K562 (cell line): Measurements from ENCODE around the gene SEC11A. TPM values are rescaled to one million over a fixed set of nuclear protein-coding genes. Genes with fewer than 3 reads are reported as not detected.

Experiments
- ATAC-seq: fragments of 200-7000 bp; cut with Tn5 transposase; 3 replicates; pipeline ENCODE4 v1.9.1; 2020; ENCODE audit warnings: moderate library complexity
- BruUV-seq: library from RNA; stranded (reverse); fragments of 400-500 nt; replicated peaks from 2 replicates; lab custom pipeline; 2021; lab: Mats Ljungman, UMichigan
- CTCF ChIA-PET: fragments of 300-600 bp; formaldehyde crosslinking; extraction: SDS; loops from one replicate; lab custom pipeline; 2021; ENCODE audit warnings: low intra/inter-chr PET ratio; lab: Yijun Ruan, JAX
- POLR2A ChIA-PET: fragments of 300-600, 350-650 bp; sonication (Branson Sonifier 250); formaldehyde crosslinking; extraction: SDS; loops from one replicate; lab custom pipeline; 2021; ENCODE audit warnings: antibody characterized with exemption, inconsistent platforms; lab: Yijun Ruan, JAX
- DNase-seq, 4 experiments: peaks; one replicate each; pipeline versions ENCODE4 v3.0.0 to v3.0.0-alpha.2; 2011 to 2018; ENCODE audit warnings: low spot score in 3 of 4, mixed read lengths in 3 of 4; ENCODE audit errors: extremely low read depth in 1 of 4
- FAIRE-seq: peaks from 2 replicates; lab custom pipeline; 2011; peaks lifted over from hg19 to GRCh38; lab: Jason Lieb, UNC
- H2AFZ ChIP-seq: 2 replicates; pipeline ENCODE4 v1.6.0; 2011; ENCODE audit warnings: low read depth, low read length, control low read depth, inconsistent platforms
- H3K27ac ChIP-seq: fragments of 200-600 bp; 3 replicates; pipeline ENCODE4 v1.8.0; 2011; ENCODE audit warnings: low read depth, mild to moderate bottlenecking, control low read depth, inconsistent platforms, low read length, moderate library complexity, mixed read lengths; ENCODE audit errors: extremely low read depth
- H3K27me3 ChIP-seq, 2 experiments: fragments of 300-600 bp in 1 of 2; 2 replicates in 1 of 2; 3 replicates in 1 of 2; pipeline versions ENCODE4 v1.6.0 to v1.8.0; 2011; ENCODE audit warnings: inconsistent platforms in 2 of 2, low read length in 2 of 2, mild to moderate bottlenecking in 1 of 2, mixed read lengths in 1 of 2, moderate library complexity in 1 of 2; ENCODE audit not compliant: control insufficient read depth in 2 of 2, insufficient read depth in 2 of 2
- H3K36me3 ChIP-seq: fragments of 300-600 bp; 3 replicates; pipeline ENCODE4 v1.8.0; 2011; ENCODE audit warnings: mild to moderate bottlenecking, low read length, inconsistent platforms; ENCODE audit not compliant: control insufficient read depth, insufficient read depth
- H3K4me1 ChIP-seq, 2 experiments: fragments of 200-600 bp in 1 of 2; replicated peaks in 1 of 2; 2 replicates in 1 of 2; 3 replicates in 1 of 2; pipeline versions ENCODE4 v1.5.1 to v1.8.0; 2011; ENCODE audit warnings: inconsistent platforms in 2 of 2, low read length in 2 of 2, mild to moderate bottlenecking in 1 of 2, mixed read lengths in 1 of 2, moderate library complexity in 1 of 2; ENCODE audit not compliant: control insufficient read depth in 2 of 2, insufficient read depth in 2 of 2
- H3K4me2 ChIP-seq: 2 replicates; pipeline ENCODE4 v1.6.1; 2011; ENCODE audit warnings: low read length, control low read depth, inconsistent platforms, mixed read lengths; ENCODE audit not compliant: insufficient read depth
- H3K4me3 ChIP-seq: fragments of 200-600 bp; sonication (generic), shearing (Covaris generic); 2 replicates; pipeline ENCODE4 v1.5.1; 2016; ENCODE audit warnings: control low read depth, inconsistent platforms
- H3K79me2 ChIP-seq: fragments of 200-600 bp; 3 replicates; pipeline ENCODE4 v1.8.0; 2011; ENCODE audit warnings: low read length, inconsistent platforms; ENCODE audit not compliant: control insufficient read depth, insufficient read depth
- H3K9ac ChIP-seq, 2 experiments: 2 replicates each; pipeline versions ENCODE4 v1.6.0 to v1.6.1; 2011; ENCODE audit warnings: low read depth in 2 of 2, low read length in 2 of 2, control low read depth in 1 of 2, inconsistent platforms in 1 of 2, mild to moderate bottlenecking in 1 of 2, mixed read lengths in 1 of 2; ENCODE audit not compliant: insufficient read depth in 1 of 2
- H3K9me1 ChIP-seq: one replicate; pipeline ENCODE4 v1.6.0; 2011; ENCODE audit warnings: inconsistent platforms, mild to moderate bottlenecking, low read length, moderate library complexity; ENCODE audit not compliant: control insufficient read depth, insufficient read depth
- H3K9me3 ChIP-seq: replicated peaks from 2 replicates; pipeline ENCODE4 v1.5.1; 2011; ENCODE audit warnings: low read depth, low read length, inconsistent platforms; ENCODE audit not compliant: control insufficient read depth, insufficient read depth
- H4K20me1 ChIP-seq: replicated peaks from 2 replicates; pipeline ENCODE4 v1.6.1; 2011; ENCODE audit warnings: low read length, inconsistent platforms, mixed read lengths; ENCODE audit not compliant: control insufficient read depth, insufficient read depth
- ELF1 ChIP-seq: fragments of 200-800 bp; sonication (Bioruptor generic); IDR thresholded peaks from 2 replicates; pipeline ENCODE4 v1.6.1; 2016; ENCODE audit warnings: missing genetic modification characterization, missing compliant biosample characterization
- ETV6 ChIP-seq, 3 experiments: fragments of 150-350 bp in 1 of 3; sonication (generic) in 1 of 3; formaldehyde crosslinking in 1 of 3; IDR thresholded peaks; 2 replicates each; pipeline versions ENCODE4 v1.6.1 to v1.8.0; 2014 to 2022; ENCODE audit warnings: borderline replicate concordance in 2 of 3, low read depth in 2 of 3, antibody characterized with exemption in 1 of 3, low read length in 1 of 3, mild to moderate bottlenecking in 1 of 3, missing genetic modification reagents in 1 of 3
- ZBED1 ChIP-seq: IDR thresholded peaks from 2 replicates; pipeline ENCODE4 v1.6.1; 2014
- WGBS: fragments of 100-300 bp; shearing (Covaris generic); methylation state at CpG from one replicate; pipeline ENCODE4 v1.1.6; 2016; ENCODE audit warnings: low coverage, mixed read lengths; ENCODE audit not compliant: insufficient coverage; ENCODE audit errors: missing lambda C conversion rate; 5-methylcytosine and 5-hydroxymethylcytosine counted together
- in situ Hi-C: fragments of 300-500 bp; cut with MboI; formaldehyde crosslinking; loops from 4 replicates; pipeline ENCODE4 v1.15.0; 2018; ENCODE audit warnings: inconsistent platforms, mixed read lengths
- intact Hi-C: fragments of 100-400 bp; cut with micrococcal nuclease; formaldehyde crosslinking; loops from 2 replicates; pipeline ENCODE4 v1.14.2; 2022
- polyA plus RNA-seq, 8 experiments: library from polyadenylated mRNA; depleted of rRNA in 4 of 8; stranded (reverse) in 5 of 8; unstranded in 3 of 8; fragments of >200 nt; fragmentation: Nextera tagmentation in 2 of 8; fragmentation: Illumina TruSeq in 1 of 8; extraction: Ambion mirVana in 2 of 8; extraction: Trizol in 1 of 8; gene quantifications; 2 replicates each; pipeline versions ENCODE4 v1.2.1 to v1.2.3, GENCODE V29; 2011 to 2014; ENCODE audit warnings: inconsistent platforms in 1 of 8, missing spikeins in 1 of 8
- total RNA-seq, 7 experiments: library from RNA; depleted of rRNA in 6 of 7; stranded (reverse); fragments of >200 nt in 6 of 7; fragmentation: Illumina TruSeq in 2 of 7; extraction: Trizol in 2 of 7; gene quantifications; 2 replicates each; pipeline versions ENCODE4 v1.2.1 to v1.2.3, GENCODE V29; 2011 to 2021; ENCODE audit warnings: low replicate concordance in 1 of 7

SEC11A gene
- total and polyA plus RNA-seq, 9 of the 15 experiments (the other 6 are each of a cell fraction or from before 2014, with no cell fraction given), result 175 to 310 (median 229) TPM

GRCh38 chr15:84625123-84625522 lies 90.8 kb downstream of the SEC11A start:
- no peaks in the 10 kb centered on the region for H3K79me2 ChIP-seq
- no peaks in the 10 kb centered on the region for H3K27me3 ChIP-seq
- H3K9me3 ChIP-seq, result peaks cover 22% of the 10 kb centered on the region
- TF ChIP-seq ETV6 (IDR thresholded peaks at IDR 0.05; ENCODE audit: borderline replicate concordance in 1 of 2, low read depth in 2 of 2, low read length in 1 of 2), result 0 out of 4 replicates have a peak, but pooled peaks of 1 of the 2 experiments have one; percentile 53
- no peak for TF ChIP-seq ETV6 (CRISPR knock-in tag; IDR thresholded peaks at IDR 0.05; ENCODE audit: borderline replicate concordance)
- no peak for TF ChIP-seq ELF1
- ATAC-seq, result peak; percentile 79
- WGBS, result 20% methylated on average over 2 of the region's 2 CpGs
- no peaks in the 10 kb centered on the region for H4K20me1 ChIP-seq
- H3K36me3 ChIP-seq, result peaks cover 21% of the 10 kb centered on the region; the same call in 2 of the 3 replicates
- peak; percentile 62 for FAIRE-seq
- CTCF ChIA-PET, result no interaction called here
- peak overlapping the region; percentile 13; the same call in 1 of the 2 replicates for H3K4me2 ChIP-seq
- peak overlapping the region; percentile 26; the same call in 1 of the 3 replicates for H3K27ac ChIP-seq
- DNase-seq, result peak in 3 of 4 experiments; percentile 22 to 44 (median 27)
- no peak overlapping the region for H3K4me3 ChIP-seq
- H3K4me1 ChIP-seq, result peaks cover 4 to 8% of the 10 kb centered on the region in 2 experiments; a peak in 4 of 5 replicates
- BruUV-seq, result no TSS peak
- intact Hi-C loops, result no loop called here
- H3K9ac ChIP-seq, result peak overlapping the region; percentile 18 to 54; a peak in 2 of 4 replicates
- POLR2A ChIA-PET, result interaction anchor here (0.6 to 1.1 kb wide), 2 partner anchors 20 to 29 kb away, joined by 3 to 6 read pairs; partner anchors contain the start of gene WDR73
- H2AFZ ChIP-seq, result peak overlapping the region; percentile 47
- H3K9me1 ChIP-seq, result no peaks in the 10 kb centered on the region
- in situ Hi-C loops, result no loop called here

- Histone ChIP-seq H3K4me3 (no peak overlapping the region), H3K4me2 (no peak overlapping the region), H3K9me1 (no peaks in the 10 kb centered on the region), H3K9me3 (peaks cover 28% of the 10 kb centered on the region), H2AFZ (peak overlapping the region; percentile 47; the same call in 1 of the 2 replicates), H4K20me1 (no peaks in the 10 kb centered on the region), H3K27ac (no peak overlapping the region), H3K27me3 (no peaks in the 10 kb centered on the region), H3K4me1 (peaks cover 4 to 8% of the 10 kb centered on the region in 2 experiments; a peak in 4 of 5 replicates), H3K79me2 (no peaks in the 10 kb centered on the region), H3K9ac (no peak overlapping the region), H3K36me3 (peaks cover 21% of the 10 kb centered on the region; the same call in 2 of the 3 replicates)
- FAIRE-seq (no peak), DNase-seq (no peak), ATAC-seq (peak; percentile 27; the same call in 2 of the 3 replicates)
- ChIA-PET POLR2A (interaction anchor here (0.6 kb wide), 1 partner anchor 30 kb away, joined by 3 read pairs; the partner anchor contains the start of gene WDR73), CTCF (no interaction called here)
- in situ Hi-C loops (no loop called here), intact Hi-C loops (no loop called here)
- WGBS, result 82% methylated on average over 7 of the region's 7 CpGs
- TF ChIP-seq ZBED1, result no peak
- BruUV-seq, result no TSS peak
Observed at GRCh38 chr15:84624359-84624758, 91.6 kb downstream of the SEC11A start.
